Endothelial cell of umbilical vein (primary cell): ENCODE data around the gene TMPRSS9. TPM values are rescaled to one million over a fixed set of nuclear protein-coding genes. Genes with fewer than 3 reads are reported as not detected.

ENCODE experiments used
- BruUV-seq: library from RNA; stranded (reverse); fragments of 400-500 nt; replicated peaks from 2 replicates; lab custom pipeline; 2021; lab: Mats Ljungman, UMichigan
- CTCF ChIA-PET: fragments of 300-600, 350-600 bp; sonication (Branson Sonifier 250); formaldehyde crosslinking; loops from one replicate; lab custom pipeline; 2021; ENCODE audit warnings: antibody characterized with exemption, inconsistent platforms; lab: Charles Lee
- POLR2A ChIA-PET: fragments of 300-600, 350-600 bp; sonication (Branson Sonifier 250); formaldehyde crosslinking; loops from one replicate; lab custom pipeline; 2021; ENCODE audit warnings: antibody characterized with exemption, inconsistent platforms; lab: Charles Lee
- DNase-seq: peaks from one replicate; pipeline ENCODE4 v3.0.0-alpha.2; 2011; ENCODE audit warnings: low read depth, low spot score
- FAIRE-seq: peaks from 2 replicates; lab custom pipeline; 2011; peaks lifted over from hg19 to GRCh38; lab: Jason Lieb, UNC
- H2AFZ ChIP-seq: 2 replicates; pipeline ENCODE4 v1.6.0; 2012; ENCODE audit warnings: low read depth, low read length, control low read depth, inconsistent platforms
- H3K27ac ChIP-seq: 2 replicates; pipeline ENCODE4 v1.5.1; 2011; ENCODE audit warnings: low read depth, mild to moderate bottlenecking, control low read depth, low read length, moderate library complexity; ENCODE audit not compliant: insufficient read depth
- H3K27me3 ChIP-seq, 2 experiments: 2 replicates each; pipeline versions ENCODE4 v1.6.0 to v1.6.1; 2011; ENCODE audit warnings: low read length in 2 of 2, mixed read lengths in 1 of 2; ENCODE audit not compliant: control insufficient read depth in 2 of 2, insufficient read depth in 2 of 2
- H3K36me3 ChIP-seq, 2 experiments: 2 replicates in 1 of 2; 3 replicates in 1 of 2; pipeline ENCODE4 v1.5.1; 2011; ENCODE audit warnings: low read length in 2 of 2, mild to moderate bottlenecking in 1 of 2, moderate library complexity in 1 of 2; ENCODE audit not compliant: control insufficient read depth in 2 of 2, insufficient read depth in 2 of 2; ENCODE audit errors: extremely low read depth in 1 of 2
- H3K4me1 ChIP-seq: 3 replicates; pipeline ENCODE4 v1.5.1; 2011; ENCODE audit warnings: mild to moderate bottlenecking, low read length; ENCODE audit not compliant: control insufficient read depth, insufficient read depth; ENCODE audit errors: extremely low read depth
- H3K4me2 ChIP-seq: 2 replicates; pipeline ENCODE4 v1.6.1; 2011; ENCODE audit warnings: low read length, control low read depth, mixed read lengths; ENCODE audit not compliant: insufficient read depth
- H3K4me3 ChIP-seq, 3 experiments: fragments of 200-600 bp in 1 of 3; sonication (generic), shearing (Covaris generic) in 1 of 3; replicated peaks in 1 of 3; 2 replicates each; pipeline ENCODE4 v1.5.1; 2011 to 2016; ENCODE audit warnings: control low read depth in 3 of 3, low read length in 3 of 3, mild to moderate bottlenecking in 2 of 3, inconsistent platforms in 1 of 3, low read depth in 1 of 3, moderate library complexity in 1 of 3; ENCODE audit not compliant: insufficient read depth in 1 of 3
- H3K79me2 ChIP-seq: 2 replicates; pipeline ENCODE4 v1.6.0; 2012; ENCODE audit warnings: low read length, inconsistent platforms; ENCODE audit not compliant: control insufficient read depth, insufficient read depth
- H3K9ac ChIP-seq: replicated peaks from 2 replicates; pipeline ENCODE3; 2011; ENCODE audit warnings: low read length, control low read depth; ENCODE audit not compliant: insufficient read depth; ENCODE audit errors: extremely low read depth
- H3K9me1 ChIP-seq: replicated peaks from 3 replicates; pipeline ENCODE4 v1.6.0; 2011; ENCODE audit warnings: mild to moderate bottlenecking, low read length; ENCODE audit not compliant: control insufficient read depth, insufficient read depth; ENCODE audit errors: extremely low read depth
- H3K9me3 ChIP-seq: replicated peaks from 2 replicates; pipeline ENCODE4 v1.5.1; 2012; ENCODE audit warnings: low read length, inconsistent platforms; ENCODE audit not compliant: control insufficient read depth, insufficient read depth
- H4K20me1 ChIP-seq: replicated peaks from 2 replicates; pipeline ENCODE3; 2011; ENCODE audit warnings: mild to moderate bottlenecking, low read length; ENCODE audit not compliant: control insufficient read depth, insufficient read depth; ENCODE audit errors: extremely low read depth
- CTCF ChIP-seq, 2 donors: IDR thresholded peaks; 1 replicate in 1 of 2; 2 replicates in 1 of 2; pipeline ENCODE4 v1.5.1; 2011; ENCODE audit warnings: low read length in 2 of 2, mild to moderate bottlenecking in 2 of 2, moderate library complexity in 2 of 2, control low read depth in 1 of 2, inconsistent platforms in 1 of 2, low read depth in 1 of 2; ENCODE audit not compliant: insufficient read depth in 1 of 2; ENCODE audit errors: extremely low read depth in 1 of 2
- EZH2 ChIP-seq: IDR thresholded peaks from 2 replicates; pipeline ENCODE4 v1.6.1; 2012; ENCODE audit warnings: borderline replicate concordance, low read depth, mild to moderate bottlenecking, moderate library complexity, low read length, inconsistent platforms; ENCODE audit not compliant: severe bottlenecking
- FOS ChIP-seq: IDR thresholded peaks from 2 replicates; pipeline ENCODE4 v1.6.1; 2011; ENCODE audit warnings: mild to moderate bottlenecking, low read length, moderate library complexity, borderline replicate concordance; ENCODE audit not compliant: insufficient read depth
- MAX ChIP-seq: IDR thresholded peaks from 2 replicates; pipeline ENCODE4 v1.6.1; 2011; ENCODE audit not compliant: insufficient read depth, insufficient read length
- MYC ChIP-seq: IDR thresholded peaks from one replicate; pipeline ENCODE4 v1.6.1; 2011; ENCODE audit warnings: mild to moderate bottlenecking, low read depth, low read length
- POLR2A ChIP-seq: IDR thresholded peaks from 2 replicates; pipeline ENCODE4 v1.6.1; 2012; ENCODE audit warnings: low read depth, mild to moderate bottlenecking, control low read depth, low read length
- POLR2AphosphoS5 ChIP-seq: IDR thresholded peaks from 2 replicates; pipeline ENCODE4 v1.6.1; 2012; ENCODE audit warnings: low read depth, mild to moderate bottlenecking, control low read depth, low read length, moderate library complexity; ENCODE audit not compliant: insufficient read depth
- dilution Hi-C: fragments of 300-500 bp; cut with MboI; formaldehyde crosslinking; loops from one replicate; pipeline ENCODE4 v1.15.0; 2019; ENCODE audit warnings: low sequenced_read_pairs; ENCODE audit not compliant: extremely low pct_ligation_motif_present
- intact Hi-C: fragments of 100-400 bp; cut with micrococcal nuclease; formaldehyde crosslinking; loops from one replicate; pipeline ENCODE4 v1.10.0; 2022
- polyA plus RNA-seq, 4 experiments: library from polyadenylated mRNA; depleted of rRNA in 3 of 4; stranded (reverse) in 3 of 4; unstranded in 1 of 4; fragments of >200 nt; gene quantifications; 2 replicates each; pipeline versions ENCODE4 v1.2.1 to v1.2.3, GENCODE V29; 2011 to 2012; ENCODE audit warnings: missing spikeins in 1 of 4
- total RNA-seq: library from RNA; stranded (reverse); gene quantifications from 2 replicates; pipeline ENCODE4 v1.2.3, GENCODE V29; 2021

TMPRSS9 gene
- total and polyA plus RNA-seq, 2 donors (not counting 3 experiments of a cell fraction or from before 2014, with no cell fraction given): not detected

DNA sequence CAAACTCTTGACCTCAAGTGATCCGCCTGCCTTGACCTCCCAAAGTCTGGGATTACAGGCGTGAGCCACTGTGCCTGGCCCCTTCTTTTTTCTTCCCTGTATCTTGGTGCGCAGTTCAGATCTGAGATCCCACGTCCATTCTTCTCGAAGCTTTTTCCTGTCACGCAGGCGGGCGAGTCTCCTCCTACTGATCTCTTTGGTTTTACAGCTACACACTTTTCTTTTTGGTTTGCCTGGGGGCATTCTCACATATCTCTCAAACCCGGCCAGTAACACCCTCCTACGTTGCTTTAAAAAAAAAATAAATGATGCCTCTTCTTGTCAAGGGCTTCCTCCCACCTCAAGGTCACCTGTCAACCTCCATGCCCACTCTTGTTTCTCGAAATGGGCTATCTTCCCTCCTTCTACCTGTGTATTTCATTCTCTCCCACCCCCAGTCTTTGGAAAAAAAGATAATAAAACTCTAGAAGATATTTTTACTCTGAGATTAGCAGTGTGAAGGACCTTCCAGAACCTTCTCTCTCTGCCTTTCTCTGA, 12.1 kb downstream of the TMPRSS9 start:
- dilution Hi-C loops (no loop called here), intact Hi-C loops (no loop called here)
- Histone ChIP-seq H3K4me1 (no peaks in the 10 kb centered on the region), H3K4me3 (no peak overlapping the region), H3K9me1 (no peaks in the 10 kb centered on the region), H3K27me3 (peaks cover 0 to 2% of the 10 kb centered on the region in 2 experiments), H3K36me3 (no peaks in the 10 kb centered on the region), H3K9ac (no peak overlapping the region), H3K27ac (no peak overlapping the region), H3K79me2 (no peaks in the 10 kb centered on the region), H3K4me2 (no peak overlapping the region), H3K9me3 (no peaks in the 10 kb centered on the region), H2AFZ (no peak overlapping the region), H4K20me1 (no peaks in the 10 kb centered on the region)
- CTCF ChIA-PET: interaction anchor here (1.2 kb wide), 1 partner anchor 45 kb away, joined by 3 read pairs; no protein-coding TSS in a partner anchor
- no peak for FAIRE-seq
- POLR2A ChIA-PET: no interaction called here
- no TSS peak for BruUV-seq
- TF ChIP-seq MYC: no peak
- TF ChIP-seq FOS: no peak
- TF ChIP-seq EZH2: no peak
- no peak for TF ChIP-seq CTCF (IDR thresholded peaks at IDR 0.05; ENCODE audit: extremely low read depth in 1 of 2, insufficient read depth in 1 of 2, low read depth in 1 of 2, low read length in 2 of 2)
- TF ChIP-seq MAX: no peak
- no peak for TF ChIP-seq POLR2AphosphoS5
- no peak for TF ChIP-seq POLR2A
- DNase-seq: no peak
